Thoracic aorta endothelial cell (primary cell): ENCODE measurements around the gene OXA1L. TPM values are rescaled to one million over a fixed set of nuclear protein-coding genes. Genes with fewer than 3 reads are reported as not detected.

Source experiments
- small RNA-seq: library from RNA; depleted of rRNA; stranded (forward); fragments of <200 nt; gene quantifications from one replicate; pipeline ENCODE3, GENCODE V24; 2012
- total RNA-seq: library from RNA; depleted of rRNA; stranded (reverse); fragments of >200 nt; gene quantifications from 2 replicates; pipeline ENCODE4 v1.2.3, GENCODE V29; 2012

The OXA1L gene
- total RNA-seq, result 122 and 158 TPM in 2 replicates

DNA sequence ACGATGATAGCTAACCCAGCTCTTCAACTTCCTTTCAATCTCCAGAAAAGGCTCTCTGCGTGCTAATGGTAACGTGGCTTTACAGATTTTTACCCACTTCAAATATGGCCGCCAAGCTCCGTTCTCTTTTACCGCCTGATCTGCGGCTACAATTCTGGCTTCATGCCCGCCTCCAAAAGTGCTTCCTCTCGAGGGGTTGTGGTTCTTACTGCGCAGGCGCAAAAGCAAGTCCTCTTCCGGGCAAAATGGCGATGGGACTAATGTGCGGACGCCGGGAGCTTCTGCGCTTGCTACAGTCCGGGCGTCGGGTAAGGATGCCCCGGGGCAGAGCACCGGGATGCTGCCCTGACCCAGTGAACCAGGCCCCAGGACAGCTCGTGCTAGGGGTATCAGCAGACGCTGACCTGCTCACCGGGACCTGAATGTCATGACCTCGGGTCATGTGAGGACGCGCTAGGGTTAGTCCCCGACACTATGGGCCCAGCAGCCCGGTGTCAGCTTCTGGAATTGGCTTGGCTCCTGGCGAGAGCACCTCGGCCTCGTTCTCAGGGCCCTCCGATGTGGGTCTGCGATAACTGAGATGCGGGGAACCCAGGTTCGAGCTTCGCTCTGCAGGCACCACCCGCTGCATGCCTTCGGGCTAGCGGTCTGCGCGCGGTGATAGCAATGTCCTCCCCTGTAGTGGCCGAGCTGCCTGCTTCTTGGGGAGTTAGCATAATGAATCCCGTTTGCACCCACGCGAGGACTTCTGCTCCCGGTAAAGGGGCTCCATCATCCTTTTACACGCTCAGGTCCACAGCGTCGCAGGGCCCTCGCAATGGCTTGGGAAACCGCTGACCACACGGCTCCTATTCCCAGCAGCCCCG is at the start of gene OXA1L:
Gene OXA1L (plus strand): TSS at position 232 of the 866 bp plus-strand sequence. CDS start 14 bp downstream, at position 246.

GRCh38 chr14:22814941-22815713 is 48.6 kb downstream of the OXA1L start, which contains the start of gene SLC7A7:
Gene SLC7A7 (minus strand): TSS chr14:22815435. CDS start chr14:22813398, 2,037 bp downstream.

Small RNA genes within 50 kb of the gene (small RNA-seq; reads per million reads assigned to genes)
- gene RF00588, result not detected

Other genes with a start within 250 kb of the OXA1L start
- 382 and 430 TPM in 2 replicates for gene DAD1, start 177.5 kb upstream of the OXA1L start, total RNA-seq
- 9.2 and 15.7 TPM in 2 replicates for gene ABHD4, start 168.4 kb upstream of the OXA1L start, total RNA-seq
- gene OR6J1, start 122.3 kb upstream of the OXA1L start, total RNA-seq, result not detected in 2 replicates
- gene SLC7A7, start 48.7 kb downstream of the OXA1L start, total RNA-seq, result 14.7 and 20.9 TPM in 2 replicates
- 56.9 and 73.1 TPM in 2 replicates for gene MRPL52, start 63.2 kb downstream of the OXA1L start, total RNA-seq
- 261 and 318 TPM in 2 replicates for gene MMP14, start 69.9 kb downstream of the OXA1L start, total RNA-seq
- gene LRP10, start 105.1 kb downstream of the OXA1L start, total RNA-seq, result 94.7 and 101 TPM in 2 replicates
- 0.13 TPM in 1 of 2 replicates, not detected in the other for gene REM2, start 116.5 kb downstream of the OXA1L start, total RNA-seq
- 96.0 and 99.1 TPM in 2 replicates for gene RBM23, start 152.5 kb downstream of the OXA1L start, total RNA-seq
- gene PRMT5, start 162.7 kb downstream of the OXA1L start, total RNA-seq, result 60.6 and 70.9 TPM in 2 replicates
- gene HAUS4, start 190.4 kb downstream of the OXA1L start, total RNA-seq, result 49.6 and 55.0 TPM in 2 replicates
- 39.9 and 52.0 TPM in 2 replicates for gene AJUBA, start 215.9 kb downstream of the OXA1L start, total RNA-seq
- 3.6 and 4.9 TPM in 2 replicates for gene C14orf93, start 243.5 kb downstream of the OXA1L start, total RNA-seq